Subcutaneous abdominal adipose tissue (tissue), 5 donors: Measurements from ENCODE around the gene CCDC3.

Experiments
- H3K27ac ChIP-seq: one replicate; pipeline ENCODE4 v1.7.0; 2013; ENCODE audit warnings: low read depth, mild to moderate bottlenecking, inconsistent platforms, low read length, moderate library complexity
- H3K27me3 ChIP-seq, 5 donors: one replicate each; pipeline ENCODE4 v1.7.0; 2013; ENCODE audit warnings: low read length in 5 of 5, inconsistent platforms in 1 of 5; ENCODE audit not compliant: control insufficient read depth in 5 of 5, insufficient read depth in 4 of 5
- H3K36me3 ChIP-seq, 5 donors: one replicate each; pipeline ENCODE4 v1.7.0; 2013; ENCODE audit warnings: low read length in 5 of 5; ENCODE audit not compliant: control insufficient read depth in 5 of 5, insufficient read depth in 5 of 5
- H3K4me1 ChIP-seq, 5 donors: one replicate each; pipeline ENCODE4 v1.7.0; 2013; ENCODE audit warnings: low read length in 5 of 5, mild to moderate bottlenecking in 3 of 5, moderate library complexity in 1 of 5; ENCODE audit not compliant: control insufficient read depth in 5 of 5, insufficient read depth in 5 of 5
- H3K4me3 ChIP-seq, 5 donors: one replicate each; pipeline ENCODE4 v1.7.0; 2013; ENCODE audit warnings: low read length in 5 of 5, low read depth in 1 of 5
- H3K9ac ChIP-seq, 5 donors: one replicate each; pipeline ENCODE4 v1.7.0; 2013; ENCODE audit warnings: low read length in 5 of 5, mild to moderate bottlenecking in 4 of 5, moderate library complexity in 3 of 5
- H3K9me3 ChIP-seq, 5 donors: one replicate each; pipeline ENCODE4 v1.7.0; 2013; ENCODE audit warnings: low read length in 5 of 5; ENCODE audit not compliant: control insufficient read depth in 5 of 5
- donor health status: healthy.
- donor health status: healthy.
- donor health status: healthy.
- donor health status: healthy.
- donor health status: healthy.

Gene CCDC3

GRCh38 chr10:12890958-12891357 is 110.6 kb downstream of the CCDC3 start:
- Histone ChIP-seq H3K27ac (no peak overlapping the region), H3K4me1 (peaks cover 0 to 8% (median 4%) of the 10 kb centered on the region in 5 donors), H3K9ac (no peak overlapping the region), H3K4me3 (no peak overlapping the region), H3K27me3 (no peaks in the 10 kb centered on the region), H3K9me3 (peaks cover 2 to 16% (median 10%) of the 10 kb centered on the region in 5 donors), H3K36me3 (peaks cover 0 to under 1% (median 0%) of the 10 kb centered on the region in 5 donors)

GRCh38 chr10:12888470-12888869 is 113.0 kb downstream of the CCDC3 start:
- Histone ChIP-seq H3K4me3 (no peak overlapping the region), H3K4me1 (peaks cover 0 to 9% (median 4%) of the 10 kb centered on the region in 5 donors), H3K27ac (no peak overlapping the region), H3K27me3 (no peaks in the 10 kb centered on the region), H3K9me3 (peaks cover 1 to 14% (median 10%) of the 10 kb centered on the region in 5 donors), H3K36me3 (no peaks in the 10 kb centered on the region), H3K9ac (no peak overlapping the region)

- Histone ChIP-seq H3K4me1 (peaks cover 0 to 9% (median 4%) of the 10 kb centered on the region in 5 donors), H3K9ac (no peak overlapping the region), H3K4me3 (no peak overlapping the region), H3K27me3 (no peaks in the 10 kb centered on the region), H3K9me3 (peaks cover 0 to 10% (median 5%) of the 10 kb centered on the region in 5 donors), H3K36me3 (no peaks in the 10 kb centered on the region), H3K27ac (no peak overlapping the region)
Observed at GRCh38 chr10:12887780-12888179, 113.7 kb downstream of the CCDC3 start.

GRCh38 chr10:12884851-12885250 is 116.7 kb downstream of the CCDC3 start:
- Histone ChIP-seq H3K9ac (no peak overlapping the region), H3K4me3 (no peak overlapping the region), H3K27ac (no peak overlapping the region), H3K9me3 (no peaks in the 10 kb centered on the region), H3K27me3 (no peaks in the 10 kb centered on the region), H3K36me3 (no peaks in the 10 kb centered on the region), H3K4me1 (peaks cover 0 to 9% (median 4%) of the 10 kb centered on the region in 5 donors)

GRCh38 chr10:12880423-12880822 is 121.1 kb downstream of the CCDC3 start:
- Histone ChIP-seq H3K9me3 (no peaks in the 10 kb centered on the region), H3K27ac (no peak overlapping the region)

GRCh38 chr10:12877150-12877549 is 124.4 kb downstream of the CCDC3 start:
- no peaks in the 10 kb centered on the region for H3K36me3 ChIP-seq
- H3K4me3 ChIP-seq, result no peak overlapping the region
- no peak overlapping the region for H3K27ac ChIP-seq
- no peak overlapping the region for H3K9ac ChIP-seq
- H3K9me3 ChIP-seq, result no peaks in the 10 kb centered on the region
- no peaks in the 10 kb centered on the region for H3K27me3 ChIP-seq
- H3K4me1 ChIP-seq, result peaks cover 0 to 23% (median 9%) of the 10 kb centered on the region in 5 donors

More at GRCh38 chr10:12880423-12880822, 121.1 kb downstream of the CCDC3 start:
- H3K27me3 ChIP-seq, result no peaks in the 10 kb centered on the region
- H3K9ac ChIP-seq, result no peak overlapping the region
- no peaks in the 10 kb centered on the region for H3K36me3 ChIP-seq
- H3K4me1 ChIP-seq, result peaks cover 0 to 9% (median 0%) of the 10 kb centered on the region in 5 donors
- H3K4me3 ChIP-seq, result no peak overlapping the region

- no peak overlapping the region for H3K4me3 ChIP-seq
- H3K4me1 ChIP-seq, result peaks cover 0 to 23% (median 9%) of the 10 kb centered on the region in 5 donors
- no peaks in the 10 kb centered on the region for H3K27me3 ChIP-seq
- no peak overlapping the region for H3K27ac ChIP-seq
- no peak overlapping the region for H3K9ac ChIP-seq
- no peaks in the 10 kb centered on the region for H3K36me3 ChIP-seq
- no peaks in the 10 kb centered on the region for H3K9me3 ChIP-seq
Observed at GRCh38 chr10:12876266-12876665, 125.2 kb downstream of the CCDC3 start.

GRCh38 chr10:12875100-12875499 is 126.4 kb downstream of the CCDC3 start:
- Histone ChIP-seq H3K4me1 (peaks cover 0 to 23% (median 9%) of the 10 kb centered on the region in 5 donors), H3K4me3 (no peak overlapping the region), H3K36me3 (no peaks in the 10 kb centered on the region), H3K9me3 (no peaks in the 10 kb centered on the region), H3K9ac (no peak overlapping the region), H3K27me3 (no peaks in the 10 kb centered on the region), H3K27ac (no peak overlapping the region)

- Histone ChIP-seq H3K4me1 (peaks cover 0 to 23% (median 9%) of the 10 kb centered on the region in 5 donors), H3K36me3 (no peaks in the 10 kb centered on the region), H3K9ac (no peak overlapping the region), H3K9me3 (no peaks in the 10 kb centered on the region), H3K27ac (no peak overlapping the region), H3K4me3 (no peak overlapping the region), H3K27me3 (no peaks in the 10 kb centered on the region)
Observed at GRCh38 chr10:12874501-12874900, 127.0 kb downstream of the CCDC3 start.

- Histone ChIP-seq H3K9me3 (no peaks in the 10 kb centered on the region), H3K4me1 (peaks cover 0 to 23% (median 9%) of the 10 kb centered on the region in 5 donors), H3K9ac (no peak overlapping the region), H3K27ac (no peak overlapping the region), H3K4me3 (no peak overlapping the region), H3K27me3 (no peaks in the 10 kb centered on the region), H3K36me3 (no peaks in the 10 kb centered on the region)
Observed at GRCh38 chr10:12873172-12873571, 128.3 kb downstream of the CCDC3 start.
